B cell (primary cell): ENCODE results near the gene MAGEB17.
"Not testable (repeated sequence)": the region's sequence is repeated elsewhere in the genome, so short reads cannot be mapped to it uniquely, and the experiment has no call there.

Experiments
- EZH2 ChIP-seq: IDR thresholded peaks from 2 replicates; pipeline ENCODE4 v1.6.1; 2012; ENCODE audit warnings: borderline replicate concordance, low read depth, mild to moderate bottlenecking, moderate library complexity, low read length; ENCODE audit not compliant: insufficient read depth, poor library complexity, severe bottlenecking
- TF ChIP-seq, protein P1 (sequence below): fragments of 200-600 bp; IDR thresholded peaks from one replicate; pipeline ENCODE4 v1.8.0; 2022; ENCODE audit warnings: antibody characterized with exemption, mild to moderate bottlenecking

DNA sequence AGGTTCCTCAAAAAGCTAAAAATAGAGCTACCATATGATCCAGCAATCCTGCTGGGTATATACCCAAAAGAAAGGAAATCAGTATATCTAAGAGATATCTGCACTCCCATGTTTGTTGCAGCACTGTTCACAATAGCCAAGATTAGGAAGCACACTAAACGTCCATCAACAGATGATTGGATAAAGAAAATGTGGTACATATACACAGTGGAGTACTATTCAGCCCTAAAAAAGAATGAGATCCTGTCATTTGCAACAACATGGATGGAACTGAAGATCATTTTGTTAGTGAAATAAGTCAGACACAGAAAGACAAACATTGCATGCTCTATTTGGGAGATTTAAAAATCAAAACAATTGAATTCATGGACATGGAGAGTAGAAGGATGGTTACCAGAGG is 22.2 kb upstream of the MAGEB17 start:
- TF ChIP-seq, protein P1, sequence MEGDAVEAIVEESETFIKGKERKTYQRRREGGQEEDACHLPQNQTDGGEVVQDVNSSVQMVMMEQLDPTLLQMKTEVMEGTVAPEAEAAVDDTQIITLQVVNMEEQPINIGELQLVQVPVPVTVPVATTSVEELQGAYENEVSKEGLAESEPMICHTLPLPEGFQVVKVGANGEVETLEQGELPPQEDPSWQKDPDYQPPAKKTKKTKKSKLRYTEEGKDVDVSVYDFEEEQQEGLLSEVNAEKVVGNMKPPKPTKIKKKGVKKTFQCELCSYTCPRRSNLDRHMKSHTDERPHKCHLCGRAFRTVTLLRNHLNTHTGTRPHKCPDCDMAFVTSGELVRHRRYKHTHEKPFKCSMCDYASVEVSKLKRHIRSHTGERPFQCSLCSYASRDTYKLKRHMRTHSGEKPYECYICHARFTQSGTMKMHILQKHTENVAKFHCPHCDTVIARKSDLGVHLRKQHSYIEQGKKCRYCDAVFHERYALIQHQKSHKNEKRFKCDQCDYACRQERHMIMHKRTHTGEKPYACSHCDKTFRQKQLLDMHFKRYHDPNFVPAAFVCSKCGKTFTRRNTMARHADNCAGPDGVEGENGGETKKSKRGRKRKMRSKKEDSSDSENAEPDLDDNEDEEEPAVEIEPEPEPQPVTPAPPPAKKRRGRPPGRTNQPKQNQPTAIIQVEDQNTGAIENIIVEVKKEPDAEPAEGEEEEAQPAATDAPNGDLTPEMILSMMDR: not testable (repeated sequence)
- not testable (repeated sequence) for TF ChIP-seq EZH2
